ENCODE measurements around the gene FBXO30. TPM values are rescaled to one million over a fixed set of nuclear protein-coding genes. Genes with fewer than 3 reads are reported as not detected.

Gene FBXO30
- total and polyA plus RNA-seq, 10 of the 15 experiments (the other 5 are each of a cell fraction or from before 2014, with no cell fraction given), result 1.7 to 6.9 (median 5.3) TPM

DNA sequence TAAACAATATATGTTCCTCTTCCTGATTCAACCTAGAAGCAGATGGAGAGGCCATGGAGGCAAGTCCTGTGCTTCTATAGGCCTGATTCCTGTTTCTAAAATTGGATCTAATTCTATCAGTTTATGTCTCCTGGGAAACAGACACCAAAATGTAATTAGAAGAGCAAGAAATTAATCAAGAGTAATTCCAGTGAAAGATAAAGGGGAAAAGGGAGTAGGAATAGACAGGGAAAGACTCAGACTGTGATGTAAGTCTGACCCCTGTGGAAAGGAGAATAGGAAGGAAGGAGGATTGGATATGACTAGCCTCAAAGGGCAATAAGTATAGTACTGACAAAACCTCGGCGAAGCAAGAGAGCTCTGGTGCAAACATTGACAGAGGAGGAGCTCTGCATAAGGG is 33.9 kb upstream of the FBXO30 start:
- intact Hi-C loops (cut with micrococcal nuclease; ENCODE audit: unreplicated experiment), result no loop called here
- FAIRE-seq (no peak), ATAC-seq (no peak), DNase-seq (ENCODE audit: low read depth, low spot score) (no peak)
- no peaks in the 10 kb centered on the region for H3K79me2 ChIP-seq (ENCODE audit: control insufficient read depth, insufficient read depth, low read length)
- 90% methylated on average over 2 of the region's 2 CpGs for WGBS (ENCODE audit: insufficient coverage, insufficient replicate concordance, low lambda C conversion rate, missing lambda C conversion rate)
- no peak overlapping the region for H3K9ac ChIP-seq (ENCODE audit: control insufficient read depth, insufficient read depth, low read length)
- ChIA-PET RAD21 (ENCODE audit: unreplicated experiment) (no interaction called here), CTCF (no interaction called here), SMC1A (ENCODE audit: uncharacterized antibody, unreplicated experiment) (interaction anchor here (1.2 kb wide), 1 partner anchor 23 kb away, joined by 3 read pairs; no protein-coding TSS in a partner anchor), POLR2A (no interaction called here)
- no peaks in the 10 kb centered on the region for H4K20me1 ChIP-seq (ENCODE audit: control insufficient read depth, insufficient read depth)
- H3K4me1 ChIP-seq (ENCODE audit: control insufficient read depth, insufficient read depth, low read length), result no peaks in the 10 kb centered on the region
- no peak overlapping the region for H2AFZ ChIP-seq (ENCODE audit: control insufficient read depth, low read depth, low read length)
- BruUV-seq (replicated peaks), result no TSS peak
- no peaks in the 10 kb centered on the region for H3K27me3 ChIP-seq (replicated peaks in 1 of 2; ENCODE audit: control insufficient read depth in 2 of 2, insufficient read depth in 2 of 2, low read length in 1 of 2)
- no peaks in the 10 kb centered on the region for H3K36me3 ChIP-seq (ENCODE audit: control insufficient read depth in 2 of 2, insufficient read depth in 2 of 2, low read length in 1 of 2)
- in situ Hi-C loops (cut with MboI), result no loop called here
- H3K27ac ChIP-seq (ENCODE audit: control insufficient read depth, insufficient read depth), result no peak overlapping the region
- H3K4me2 ChIP-seq (ENCODE audit: control insufficient read depth, insufficient read depth), result no peak overlapping the region
- no peaks in the 10 kb centered on the region for H3K9me3 ChIP-seq (replicated peaks; ENCODE audit: control insufficient read depth, insufficient read depth, low read length)
- H3K4me3 ChIP-seq, result no peak overlapping the region
- TF ChIP-seq, protein P1, sequence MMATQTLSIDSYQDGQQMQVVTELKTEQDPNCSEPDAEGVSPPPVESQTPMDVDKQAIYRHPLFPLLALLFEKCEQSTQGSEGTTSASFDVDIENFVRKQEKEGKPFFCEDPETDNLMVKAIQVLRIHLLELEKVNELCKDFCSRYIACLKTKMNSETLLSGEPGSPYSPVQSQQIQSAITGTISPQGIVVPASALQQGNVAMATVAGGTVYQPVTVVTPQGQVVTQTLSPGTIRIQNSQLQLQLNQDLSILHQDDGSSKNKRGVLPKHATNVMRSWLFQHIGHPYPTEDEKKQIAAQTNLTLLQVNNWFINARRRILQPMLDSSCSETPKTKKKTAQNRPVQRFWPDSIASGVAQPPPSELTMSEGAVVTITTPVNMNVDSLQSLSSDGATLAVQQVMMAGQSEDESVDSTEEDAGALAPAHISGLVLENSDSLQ (IDR thresholded peaks at IDR 0.05), result no peak
- TF ChIP-seq SUPT20H (IDR thresholded peaks at IDR 0.05; ENCODE audit: borderline replicate concordance, control insufficient read depth, low read depth, low read length), result no peak
- no peak for TF ChIP-seq TCF7 (IDR thresholded peaks at IDR 0.05; ENCODE audit: borderline replicate concordance)
- TF ChIP-seq, protein P2, sequence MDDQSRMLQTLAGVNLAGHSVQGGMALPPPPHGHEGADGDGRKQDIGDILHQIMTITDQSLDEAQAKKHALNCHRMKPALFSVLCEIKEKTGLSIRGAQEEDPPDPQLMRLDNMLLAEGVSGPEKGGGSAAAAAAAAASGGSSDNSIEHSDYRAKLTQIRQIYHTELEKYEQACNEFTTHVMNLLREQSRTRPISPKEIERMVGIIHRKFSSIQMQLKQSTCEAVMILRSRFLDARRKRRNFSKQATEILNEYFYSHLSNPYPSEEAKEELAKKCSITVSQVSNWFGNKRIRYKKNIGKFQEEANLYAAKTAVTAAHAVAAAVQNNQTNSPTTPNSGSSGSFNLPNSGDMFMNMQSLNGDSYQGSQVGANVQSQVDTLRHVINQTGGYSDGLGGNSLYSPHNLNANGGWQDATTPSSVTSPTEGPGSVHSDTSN (IDR thresholded peaks at IDR 0.05; ENCODE audit: insufficient replicate concordance, low read depth, low read length), result no peak
- TF ChIP-seq ZSCAN29 (IDR thresholded peaks at IDR 0.05), result no peak
- no peak for TF ChIP-seq ATF7 (IDR thresholded peaks at IDR 0.05; ENCODE audit: low read depth)
- TF ChIP-seq, protein P3, sequence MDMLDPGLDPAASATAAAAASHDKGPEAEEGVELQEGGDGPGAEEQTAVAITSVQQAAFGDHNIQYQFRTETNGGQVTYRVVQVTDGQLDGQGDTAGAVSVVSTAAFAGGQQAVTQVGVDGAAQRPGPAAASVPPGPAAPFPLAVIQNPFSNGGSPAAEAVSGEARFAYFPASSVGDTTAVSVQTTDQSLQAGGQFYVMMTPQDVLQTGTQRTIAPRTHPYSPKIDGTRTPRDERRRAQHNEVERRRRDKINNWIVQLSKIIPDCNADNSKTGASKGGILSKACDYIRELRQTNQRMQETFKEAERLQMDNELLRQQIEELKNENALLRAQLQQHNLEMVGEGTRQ (IDR thresholded peaks at IDR 0.05; ENCODE audit: borderline replicate concordance, low read depth, low read length), result no peak
- TF ChIP-seq CHD2 (IDR thresholded peaks at IDR 0.05; ENCODE audit: borderline replicate concordance, low read depth, low read length), result no peak
- TF ChIP-seq, protein P4, sequence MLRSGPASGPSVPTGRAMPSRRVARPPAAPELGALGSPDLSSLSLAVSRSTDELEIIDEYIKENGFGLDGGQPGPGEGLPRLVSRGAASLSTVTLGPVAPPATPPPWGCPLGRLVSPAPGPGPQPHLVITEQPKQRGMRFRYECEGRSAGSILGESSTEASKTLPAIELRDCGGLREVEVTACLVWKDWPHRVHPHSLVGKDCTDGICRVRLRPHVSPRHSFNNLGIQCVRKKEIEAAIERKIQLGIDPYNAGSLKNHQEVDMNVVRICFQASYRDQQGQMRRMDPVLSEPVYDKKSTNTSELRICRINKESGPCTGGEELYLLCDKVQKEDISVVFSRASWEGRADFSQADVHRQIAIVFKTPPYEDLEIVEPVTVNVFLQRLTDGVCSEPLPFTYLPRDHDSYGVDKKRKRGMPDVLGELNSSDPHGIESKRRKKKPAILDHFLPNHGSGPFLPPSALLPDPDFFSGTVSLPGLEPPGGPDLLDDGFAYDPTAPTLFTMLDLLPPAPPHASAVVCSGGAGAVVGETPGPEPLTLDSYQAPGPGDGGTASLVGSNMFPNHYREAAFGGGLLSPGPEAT (IDR thresholded peaks at IDR 0.05; ENCODE audit: low read depth), result no peak
- no peak for TF ChIP-seq BACH1 (IDR thresholded peaks at IDR 0.05; ENCODE audit: borderline replicate concordance)
- TF ChIP-seq EGR1 (IDR thresholded peaks at IDR 0.05; ENCODE audit: borderline replicate concordance in 1 of 2, low read depth in 2 of 2, low read length in 2 of 2), result no peak
- TF ChIP-seq SRF (IDR thresholded peaks at IDR 0.05; ENCODE audit: low read depth in 2 of 2, low read length in 2 of 2), result no peak
- no peak for TF ChIP-seq BCL11A (IDR thresholded peaks at IDR 0.05; ENCODE audit: low read depth, low read length)
- no peak for TF ChIP-seq HDAC2 (IDR thresholded peaks at IDR 0.05)
- TF ChIP-seq MXI1 (IDR thresholded peaks at IDR 0.05; ENCODE audit: low read depth, low read length), result no peak
- TF ChIP-seq CBFB (IDR thresholded peaks at IDR 0.05; ENCODE audit: low read depth), result no peak
- TF ChIP-seq, protein P5, sequence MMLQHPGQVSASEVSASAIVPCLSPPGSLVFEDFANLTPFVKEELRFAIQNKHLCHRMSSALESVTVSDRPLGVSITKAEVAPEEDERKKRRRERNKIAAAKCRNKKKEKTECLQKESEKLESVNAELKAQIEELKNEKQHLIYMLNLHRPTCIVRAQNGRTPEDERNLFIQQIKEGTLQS (IDR thresholded peaks at IDR 0.05; ENCODE audit: borderline replicate concordance, extremely low read depth, low read depth, low read length), result no peak
- TF ChIP-seq ZNF274 (IDR thresholded peaks at IDR 0.05; ENCODE audit: insufficient read depth, insufficient read length), result no peak
- TF ChIP-seq EP300 (IDR thresholded peaks at IDR 0.05; ENCODE audit: borderline replicate concordance in 1 of 2, control insufficient read depth in 1 of 2, low read depth in 2 of 2, low read length in 2 of 2), result no peak
